Measurements from ENCODE around the gene ZNF143. TPM values are rescaled to one million over a fixed set of nuclear protein-coding genes. Genes with fewer than 3 reads are reported as not detected.

ZNF143 gene
- total RNA-seq, 1 experiment from 2014 or later = 29.5 TPM

DNA sequence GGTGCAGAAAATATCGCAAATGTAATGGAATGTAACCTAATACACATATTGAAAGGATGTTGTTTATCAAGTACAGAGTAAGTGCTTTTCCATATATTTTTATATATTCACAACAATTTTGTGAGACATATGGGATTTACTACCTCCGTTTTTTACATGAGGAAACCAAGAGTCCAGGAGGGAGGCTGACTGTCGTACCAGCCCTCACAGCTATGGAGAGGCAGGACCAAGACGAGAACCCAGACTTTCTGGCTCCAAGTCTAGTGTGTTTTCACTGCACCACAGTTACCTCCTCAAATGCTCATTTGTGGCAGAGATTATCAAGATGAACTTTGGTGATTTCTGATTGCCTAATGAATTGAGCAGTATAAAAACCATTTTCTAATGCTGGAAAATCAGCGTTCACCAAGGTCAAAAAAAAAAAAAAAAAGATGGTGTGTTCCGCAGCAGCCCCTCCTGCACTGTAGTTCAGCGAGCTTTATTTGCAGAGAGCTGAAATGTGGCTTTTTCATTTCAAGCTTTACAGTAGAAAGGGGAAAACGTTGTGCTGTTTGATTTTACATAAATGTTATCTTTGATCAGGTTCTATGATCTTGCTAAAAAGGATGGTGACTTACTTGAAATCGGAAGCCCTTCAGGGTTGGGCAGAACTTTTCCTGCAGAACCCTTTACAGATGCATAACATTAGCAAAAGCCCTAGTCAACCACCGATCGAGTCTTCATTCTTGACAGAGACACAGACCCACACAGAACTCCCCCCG lies 67.9 kb downstream of the ZNF143 start:
- H3K9me3 ChIP-seq (ENCODE audit: low read depth, low read length, poor library complexity, severe bottlenecking) = no peaks in the 10 kb centered on the region
- H3K36me3 ChIP-seq (ENCODE audit: insufficient read depth, low read length, poor library complexity, severe bottlenecking) = no peaks in the 10 kb centered on the region
- no peak overlapping the region for H3K27ac ChIP-seq (ENCODE audit: low read depth, low read length, poor library complexity, severe bottlenecking)
- intact Hi-C loops (cut with micrococcal nuclease; ENCODE audit: unreplicated experiment) = no loop called here
- no peaks in the 10 kb centered on the region for H3K27me3 ChIP-seq (replicated peaks; ENCODE audit: insufficient read depth, low read depth, low read length, poor library complexity)
- H3K4me3 ChIP-seq (ENCODE audit: low read depth, low read length, poor library complexity, severe bottlenecking) = no peak overlapping the region
- ChIA-PET CTCF (no interaction called here), POLR2A (ENCODE audit: low non-redundant PET) (no interaction called here)
- no peak for DNase-seq (ENCODE audit: low spot score)
- TF ChIP-seq, protein P1, sequence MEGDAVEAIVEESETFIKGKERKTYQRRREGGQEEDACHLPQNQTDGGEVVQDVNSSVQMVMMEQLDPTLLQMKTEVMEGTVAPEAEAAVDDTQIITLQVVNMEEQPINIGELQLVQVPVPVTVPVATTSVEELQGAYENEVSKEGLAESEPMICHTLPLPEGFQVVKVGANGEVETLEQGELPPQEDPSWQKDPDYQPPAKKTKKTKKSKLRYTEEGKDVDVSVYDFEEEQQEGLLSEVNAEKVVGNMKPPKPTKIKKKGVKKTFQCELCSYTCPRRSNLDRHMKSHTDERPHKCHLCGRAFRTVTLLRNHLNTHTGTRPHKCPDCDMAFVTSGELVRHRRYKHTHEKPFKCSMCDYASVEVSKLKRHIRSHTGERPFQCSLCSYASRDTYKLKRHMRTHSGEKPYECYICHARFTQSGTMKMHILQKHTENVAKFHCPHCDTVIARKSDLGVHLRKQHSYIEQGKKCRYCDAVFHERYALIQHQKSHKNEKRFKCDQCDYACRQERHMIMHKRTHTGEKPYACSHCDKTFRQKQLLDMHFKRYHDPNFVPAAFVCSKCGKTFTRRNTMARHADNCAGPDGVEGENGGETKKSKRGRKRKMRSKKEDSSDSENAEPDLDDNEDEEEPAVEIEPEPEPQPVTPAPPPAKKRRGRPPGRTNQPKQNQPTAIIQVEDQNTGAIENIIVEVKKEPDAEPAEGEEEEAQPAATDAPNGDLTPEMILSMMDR (conservative IDR thresholded peaks at IDR 0.05; ENCODE audit: low read depth, low read length) = no peak
- TF ChIP-seq EZH2 (IDR thresholded peaks at IDR 0.05; ENCODE audit: borderline replicate concordance, low read depth, low read length, poor library complexity, severe bottlenecking) = no peak
- peaks cover 26% of the 10 kb centered on the region for H3K4me1 ChIP-seq (ENCODE audit: insufficient read depth, low read length, poor library complexity, severe bottlenecking)
- BruUV-seq (replicated peaks) = no TSS peak

DNA sequence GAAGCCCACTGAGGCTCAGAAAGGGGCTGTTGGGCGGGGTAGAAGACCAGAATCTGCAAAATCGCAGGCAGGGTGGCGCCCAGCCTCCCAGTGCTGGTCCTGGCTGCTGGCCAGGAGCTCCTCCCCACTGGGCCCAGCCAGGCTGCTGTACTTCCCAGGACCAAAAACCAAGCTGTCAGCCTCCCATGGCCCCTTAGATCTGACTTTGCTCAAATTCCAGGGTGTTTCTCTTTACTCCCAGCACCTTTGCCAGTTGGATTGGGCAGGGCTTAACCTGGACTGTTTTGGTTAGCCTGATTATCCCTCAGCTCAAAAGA lies 68.5 kb downstream of the ZNF143 start:
- intact Hi-C loops (cut with micrococcal nuclease; ENCODE audit: unreplicated experiment) = no loop called here
- DNase-seq (ENCODE audit: low spot score) = peak; percentile 47
- Histone ChIP-seq H3K9me3 (ENCODE audit: low read depth, low read length, poor library complexity, severe bottlenecking) (no peaks in the 10 kb centered on the region), H3K4me1 (ENCODE audit: insufficient read depth, low read length, poor library complexity, severe bottlenecking) (peaks cover 26% of the 10 kb centered on the region), H3K36me3 (ENCODE audit: insufficient read depth, low read length, poor library complexity, severe bottlenecking) (no peaks in the 10 kb centered on the region), H3K27me3 (replicated peaks; ENCODE audit: insufficient read depth, low read depth, low read length, poor library complexity) (no peaks in the 10 kb centered on the region), H3K4me3 (ENCODE audit: low read depth, low read length, poor library complexity, severe bottlenecking) (no peak overlapping the region), H3K27ac (ENCODE audit: low read depth, low read length, poor library complexity, severe bottlenecking) (no peak overlapping the region)
- ChIA-PET CTCF (interaction anchor here (0.6 kb wide), 1 partner anchor 23 kb away, joined by 3 read pairs; no protein-coding TSS in a partner anchor), POLR2A (ENCODE audit: low non-redundant PET) (interaction anchor here (0.6 kb wide), 1 partner anchor 55 kb away, joined by 4 read pairs; no protein-coding TSS in a partner anchor)
- TF ChIP-seq EZH2 (IDR thresholded peaks at IDR 0.05; ENCODE audit: borderline replicate concordance, low read depth, low read length, poor library complexity, severe bottlenecking) = no peak
- TF ChIP-seq, protein P1 (conservative IDR thresholded peaks at IDR 0.05; ENCODE audit: low read depth, low read length) = no peak
- no TSS peak for BruUV-seq (replicated peaks)

DNA sequence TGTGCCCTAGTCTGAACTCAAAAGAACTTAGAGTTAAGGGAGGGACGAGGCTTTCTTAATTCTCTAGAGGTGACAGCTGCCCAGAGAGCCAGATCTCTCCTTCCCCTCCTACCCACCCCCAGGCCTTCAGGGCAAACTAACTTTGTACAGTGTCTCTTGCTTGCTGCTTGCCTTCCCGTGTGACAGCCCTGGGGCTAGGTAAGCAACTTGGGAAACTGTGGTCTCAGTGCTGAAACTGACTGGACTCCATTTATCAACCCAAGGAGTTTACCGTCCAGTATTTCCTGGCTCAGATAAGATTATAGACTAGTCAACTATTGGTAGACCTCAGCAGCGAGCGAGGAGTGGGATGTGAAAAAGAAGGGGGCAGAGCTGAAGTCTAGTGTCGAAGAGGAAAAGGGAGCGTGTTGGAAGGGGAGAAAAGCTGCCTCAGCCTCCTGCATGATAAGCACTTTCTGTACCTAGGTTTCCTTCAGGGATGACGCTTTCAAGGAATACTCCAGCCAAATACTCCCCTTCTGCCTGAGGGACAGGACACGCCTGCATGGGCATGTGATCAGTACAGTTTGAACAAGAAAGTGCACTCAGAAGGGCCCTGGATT lies 69.3 kb downstream of the ZNF143 start:
- H3K27me3 ChIP-seq (replicated peaks; ENCODE audit: insufficient read depth, low read depth, low read length, poor library complexity) = no peaks in the 10 kb centered on the region
- intact Hi-C loops (cut with micrococcal nuclease; ENCODE audit: unreplicated experiment) = loop anchor here (10.0 kb wide), 1 partner anchor 215 kb away; no protein-coding TSS in a partner anchor
- peaks cover 26% of the 10 kb centered on the region for H3K4me1 ChIP-seq (ENCODE audit: insufficient read depth, low read length, poor library complexity, severe bottlenecking)
- ChIA-PET CTCF (no interaction called here), POLR2A (ENCODE audit: low non-redundant PET) (no interaction called here)
- TF ChIP-seq, protein P1 (conservative IDR thresholded peaks at IDR 0.05; ENCODE audit: low read depth, low read length) = no peak
- no peak for TF ChIP-seq EZH2 (IDR thresholded peaks at IDR 0.05; ENCODE audit: borderline replicate concordance, low read depth, low read length, poor library complexity, severe bottlenecking)
- no peaks in the 10 kb centered on the region for H3K9me3 ChIP-seq (ENCODE audit: low read depth, low read length, poor library complexity, severe bottlenecking)
- H3K36me3 ChIP-seq (ENCODE audit: insufficient read depth, low read length, poor library complexity, severe bottlenecking) = no peaks in the 10 kb centered on the region
- no peak for DNase-seq (ENCODE audit: low spot score)
- H3K4me3 ChIP-seq (ENCODE audit: low read depth, low read length, poor library complexity, severe bottlenecking) = no peak overlapping the region
- H3K27ac ChIP-seq (ENCODE audit: low read depth, low read length, poor library complexity, severe bottlenecking) = no peak overlapping the region
- BruUV-seq (replicated peaks) = no TSS peak

All from A673 (cell line).